Middle frontal gyrus (tissue), 1 donor: ENCODE data around the gene ACSS1.

Experiments used
- DNase-seq: peaks from one replicate; pipeline ENCODE4 v3.0.0-alpha.2; 2015; ENCODE audit warnings: low spot score; ENCODE audit errors: extremely low spot score

The ACSS1 gene

GRCh38 chr20:24960302-24960801 is 97.6 kb downstream of the ACSS1 start:
- no peak for DNase-seq

DNA sequence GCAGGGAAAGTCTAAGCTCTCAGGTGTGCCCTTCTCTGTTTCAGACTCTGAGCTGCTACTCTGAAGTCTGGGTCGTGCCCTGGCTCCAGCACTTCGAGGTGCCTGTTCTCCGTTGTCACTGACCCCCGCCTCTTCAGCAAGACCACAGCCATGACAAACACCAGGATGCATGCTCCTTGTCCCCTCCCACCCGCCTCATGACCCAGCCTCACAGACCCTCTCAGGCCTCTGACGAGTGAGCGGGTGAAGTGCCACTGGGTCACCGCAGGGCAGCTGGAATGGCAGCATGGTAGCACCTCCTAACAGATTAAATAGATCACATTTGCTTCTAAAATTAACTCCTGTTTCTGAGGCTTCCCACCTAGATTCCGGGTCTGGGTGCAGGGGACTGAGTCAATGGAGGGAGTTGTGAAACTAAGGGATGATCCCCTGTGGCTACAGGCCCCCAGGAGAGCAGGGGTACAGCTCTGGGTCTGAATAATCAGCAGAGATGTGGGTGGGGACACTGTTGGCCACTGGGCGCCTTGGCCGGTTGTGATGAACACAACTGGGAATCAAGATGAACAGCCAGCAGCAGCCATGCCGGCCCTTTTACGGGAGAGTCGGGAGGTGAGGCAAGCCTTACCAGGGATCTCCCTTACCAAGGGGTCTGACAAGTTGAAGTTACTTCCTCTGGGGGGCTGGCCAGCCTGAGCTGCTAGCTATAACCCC is 98.2 kb downstream of the ACSS1 start:
- DNase-seq, result no peak

DNA sequence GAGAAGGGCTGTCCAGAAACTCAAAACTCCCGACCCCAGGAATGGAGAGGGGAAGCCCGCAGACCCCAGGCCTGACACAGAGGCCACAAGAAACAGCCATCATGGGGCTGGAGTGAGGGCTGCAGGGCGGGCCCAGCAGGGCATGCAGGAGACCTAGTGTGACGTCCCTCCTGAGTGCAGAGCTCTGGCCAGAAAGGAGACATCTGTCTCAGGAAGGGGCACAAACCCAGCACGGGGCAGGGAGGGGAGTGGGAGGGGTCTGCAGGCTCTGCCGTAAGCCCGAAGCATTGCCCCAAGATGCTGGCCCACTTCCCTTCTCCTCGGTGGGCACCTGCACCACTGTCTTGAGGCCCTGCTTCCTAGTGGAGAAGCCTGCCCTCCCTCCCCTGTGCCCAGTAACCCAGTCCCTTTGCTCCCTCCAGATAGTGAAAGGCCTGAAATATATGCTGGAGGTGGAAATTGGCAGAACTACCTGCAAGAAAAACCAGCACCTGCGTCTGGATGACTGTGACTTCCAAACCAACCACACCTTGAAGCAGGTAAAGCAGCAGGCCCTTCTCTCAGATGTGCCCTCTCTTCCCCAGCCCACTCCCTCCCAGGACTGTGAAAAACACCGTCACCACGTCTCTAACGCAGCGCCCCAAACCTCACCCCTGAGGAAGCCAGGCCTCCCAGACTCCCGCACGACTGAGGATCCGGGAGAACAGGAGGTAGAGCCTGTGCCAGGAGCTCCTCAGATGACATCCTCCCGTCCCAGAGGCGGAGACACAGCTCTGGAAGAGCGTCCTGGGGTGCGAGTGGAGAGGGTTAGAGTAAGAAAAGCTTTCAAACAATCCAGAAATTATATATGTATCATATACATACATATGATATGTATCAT is 99.2 kb downstream of the ACSS1 start:
- no peak for DNase-seq

- DNase-seq, result no peak
These were observed 100.5 kb downstream of the ACSS1 start for GRCh38 chr20:24957326-24958016.
